HEK293 (cell line): Measurements from ENCODE around the gene GATA3.

ENCODE experiments used
- CTCF ChIP-seq: fragments of 450-650 bp; formaldehyde crosslinking; IDR thresholded peaks from 2 replicates; pipeline ENCODE4 v1.5.1; 2016; ENCODE audit warnings: missing biosample characterization, missing genetic modification characterization
- REST ChIP-seq: fragments of 450-650 bp; formaldehyde crosslinking; IDR thresholded peaks from 2 replicates; pipeline ENCODE4 v1.5.1; 2016; ENCODE audit warnings: missing biosample characterization, missing genetic modification characterization
- SP7 ChIP-seq: fragments of 450-650 bp; formaldehyde crosslinking; IDR thresholded peaks from 2 replicates; pipeline ENCODE4 v1.5.1; 2016; ENCODE audit warnings: missing biosample characterization, missing genetic modification characterization
- TSHZ1 ChIP-seq: fragments of 450-650 bp; formaldehyde crosslinking; IDR thresholded peaks from 2 replicates; pipeline ENCODE4 v1.5.1; 2016; ENCODE audit warnings: missing biosample characterization, missing genetic modification characterization, borderline replicate concordance
- ZFP41 ChIP-seq: fragments of 450-650 bp; formaldehyde crosslinking; IDR thresholded peaks from 2 replicates; pipeline ENCODE4 v1.5.1; 2016; ENCODE audit warnings: missing biosample characterization, missing genetic modification characterization, borderline replicate concordance
- ZNF169 ChIP-seq: fragments of 450-650 bp; formaldehyde crosslinking; IDR thresholded peaks from 2 replicates; pipeline ENCODE4 v1.5.1; 2016; ENCODE audit warnings: missing biosample characterization, missing genetic modification characterization
- ZNF184 ChIP-seq: fragments of 450-650 bp; IDR thresholded peaks from 2 replicates; pipeline ENCODE4 v1.5.1; 2018; ENCODE audit warnings: missing biosample characterization, mild to moderate bottlenecking, missing genetic modification characterization
- ZNF223 ChIP-seq: fragments of 450-650 bp; formaldehyde crosslinking; IDR thresholded peaks from 2 replicates; pipeline ENCODE4 v1.5.1; 2016; ENCODE audit warnings: missing biosample characterization, missing genetic modification characterization
- ZNF248 ChIP-seq: fragments of 450-650 bp; formaldehyde crosslinking; IDR thresholded peaks from 2 replicates; pipeline ENCODE4 v1.5.1; 2017; ENCODE audit warnings: missing biosample characterization, missing genetic modification characterization
- ZSCAN30 ChIP-seq: fragments of 450-650 bp; IDR thresholded peaks from 2 replicates; pipeline ENCODE4 v1.5.1; 2018; ENCODE audit warnings: missing biosample characterization, mild to moderate bottlenecking, missing genetic modification characterization, moderate library complexity

GRCh38 chr10:8023321-8023720 lies 31.2 kb upstream of the GATA3 start:
- no peak for TF ChIP-seq ZSCAN30 (tag by site-specific recombination)
- no peak for TF ChIP-seq SP7 (tag by site-specific recombination)
- no peak for TF ChIP-seq CTCF (tag by site-specific recombination)
- TF ChIP-seq REST = no peak
- no peak for TF ChIP-seq ZNF169
- TF ChIP-seq ZNF248 (tag by site-specific recombination) = no peak
- TF ChIP-seq TSHZ1 (tag by site-specific recombination) = no peak
- no peak for TF ChIP-seq ZNF223 (tag by site-specific recombination)
- TF ChIP-seq ZFP41 (tag by site-specific recombination) = no peak
- no peak for TF ChIP-seq ZNF184 (tag by site-specific recombination)
